ENCODE data around the gene CCDC7.
A peak's percentile ranks its signal among the peaks of the same experiment; 100 is the strongest.
"Not testable (repeated sequence)": the region's sequence is repeated elsewhere in the genome, so short reads cannot be mapped to it uniquely, and the experiment has no call there.

The CCDC7 gene

GRCh38 chr10:32699683-32700082 is 253.7 kb downstream of the CCDC7 start:
- DNase-seq (ENCODE audit: low spot score) = not testable (repeated sequence)

GRCh38 chr10:32713560-32713959 is 267.6 kb downstream of the CCDC7 start:
- no peak for DNase-seq (ENCODE audit: low spot score)

GRCh38 chr10:32731527-32731926 is 285.6 kb downstream of the CCDC7 start:
- no peak for DNase-seq (ENCODE audit: low spot score)

- DNase-seq (ENCODE audit: low spot score) = no peak
Observed at GRCh38 chr10:32738958-32739357, 293.0 kb downstream of the CCDC7 start.

- DNase-seq (ENCODE audit: low spot score) = no peak
Observed at GRCh38 chr10:32744321-32744720, 298.4 kb downstream of the CCDC7 start.

GRCh38 chr10:32746869-32747268 is 300.9 kb downstream of the CCDC7 start:
- no peak for DNase-seq (ENCODE audit: low spot score)

GRCh38 chr10:32751582-32751981 is 305.6 kb downstream of the CCDC7 start:
- no peak for DNase-seq (ENCODE audit: low spot score)

GRCh38 chr10:32754900-32755299 is 309.0 kb downstream of the CCDC7 start:
- not testable (repeated sequence) for DNase-seq (ENCODE audit: low spot score)

- DNase-seq (ENCODE audit: low spot score) = no peak
Observed at GRCh38 chr10:32771217-32771616, 325.3 kb downstream of the CCDC7 start.

GRCh38 chr10:32773105-32773504 is 327.2 kb downstream of the CCDC7 start:
- DNase-seq (ENCODE audit: low spot score) = no peak

- DNase-seq (ENCODE audit: low spot score) = no peak
Observed at GRCh38 chr10:32786968-32787367, 341.0 kb downstream of the CCDC7 start.

- DNase-seq (ENCODE audit: low spot score) = no peak
Observed at GRCh38 chr10:32787690-32788284, 341.8 kb downstream of the CCDC7 start.

- no peak for DNase-seq (ENCODE audit: low spot score)
Observed at GRCh38 chr10:32788359-32788758, 342.4 kb downstream of the CCDC7 start.

GRCh38 chr10:32790483-32790882 is 344.5 kb downstream of the CCDC7 start:
- no peak for DNase-seq (ENCODE audit: low spot score)

GRCh38 chr10:32793033-32793432 is 347.1 kb downstream of the CCDC7 start:
- DNase-seq (ENCODE audit: low spot score) = no peak

- DNase-seq (ENCODE audit: low spot score) = peak; percentile 45
Observed at GRCh38 chr10:32795598-32796183, 349.8 kb downstream of the CCDC7 start.

- not testable (repeated sequence) for DNase-seq (ENCODE audit: low spot score)
Observed at GRCh38 chr10:32797393-32797792, 351.5 kb downstream of the CCDC7 start.

GRCh38 chr10:32846974-32847373 is 401.0 kb downstream of the CCDC7 start:
- no peak for DNase-seq (ENCODE audit: low spot score)

- DNase-seq (ENCODE audit: low spot score) = no peak
Observed at GRCh38 chr10:32851301-32851700, 405.4 kb downstream of the CCDC7 start.

GRCh38 chr10:32854435-32854834 is 408.5 kb downstream of the CCDC7 start:
- no peak for DNase-seq (ENCODE audit: low spot score)

GRCh38 chr10:32865170-32865569 is 419.2 kb downstream of the CCDC7 start:
- DNase-seq (ENCODE audit: low spot score) = no peak

GRCh38 chr10:32877915-32878314 is 432.0 kb downstream of the CCDC7 start:
- DNase-seq (ENCODE audit: low spot score) = no peak

- DNase-seq (ENCODE audit: low spot score) = no peak
Observed at GRCh38 chr10:32878646-32879045, 432.7 kb downstream of the CCDC7 start.

- DNase-seq (ENCODE audit: low spot score) = no peak
Observed at GRCh38 chr10:32882076-32882475, 436.1 kb downstream of the CCDC7 start.

Data from D341Med (cell line).